Muscle of arm (tissue), 14 donors: ENCODE measurements around the gene EPDR1. TPM values are rescaled to one million over a fixed set of nuclear protein-coding genes. Genes with fewer than 3 reads are reported as not detected.

ENCODE experiments used
- DNase-seq: peaks from one replicate; pipeline ENCODE4 v3.0.0-alpha.2; 2013
- long read RNA-seq, 11 donors: transcript quantifications; one replicate each; lab custom pipeline, GENCODE V29; 2026
- polyA plus RNA-seq, 12 donors: library from polyadenylated mRNA; unstranded; fragments of 120-200 nt; gene quantifications; one replicate each; pipeline ENCODE4 v1.2.1, GENCODE V29; 2013; ENCODE audit not compliant: insufficient read length in 12 of 12

The EPDR1 gene
- 100 to 1,000 TPM in 6 of 12 donors, 10 to 100 TPM in 5, not detected in 1; 33.9 to 140 (median 102) TPM for polyA plus RNA-seq
- long read RNA-seq, donor 1, transcript EPDR1-201 (3 exons, 2,599 nt): major isoform, 5 of 6 reads
- long read RNA-seq, donor 1, partial matches to known transcripts: 0 of 6 reads
- long read RNA-seq, donor 1, other reads (novel, unspliced or antisense): 0 of 6 reads
- long read RNA-seq, donor 2, transcript EPDR1-203 (3 exons, 947 nt): minor isoform, 5 of 266 reads
- long read RNA-seq, donor 2, transcript EPDR1-202 (2 exons, 638 nt): minor isoform, 14 of 266 reads
- long read RNA-seq, donor 2, transcript EPDR1-201 (3 exons, 2,599 nt): major isoform, 45 of 266 reads
- long read RNA-seq, donor 2, partial matches to known transcripts: 202 of 266 reads
- long read RNA-seq, donor 2, other reads (novel, unspliced or antisense): 0 of 266 reads
- long read RNA-seq, donor 3, transcript EPDR1-201 (3 exons, 2,599 nt): major isoform, 19 of 36 reads
- long read RNA-seq, donor 3, partial matches to known transcripts: 7 of 36 reads
- long read RNA-seq, donor 3, other reads (novel, unspliced or antisense): 9 of 36 reads
- long read RNA-seq, donor 4, transcript EPDR1-201 (3 exons, 2,599 nt): major isoform, 15 of 20 reads
- long read RNA-seq, donor 4, partial matches to known transcripts: 0 of 20 reads
- long read RNA-seq, donor 4, other reads (novel, unspliced or antisense): 0 of 20 reads
- long read RNA-seq, donor 5, transcript EPDR1-201 (3 exons, 2,599 nt): major isoform, 52 of 214 reads
- long read RNA-seq, donor 5, transcript EPDR1-202 (2 exons, 638 nt): minor isoform, 7 of 214 reads
- long read RNA-seq, donor 5, partial matches to known transcripts: 153 of 214 reads
- long read RNA-seq, donor 5, other reads (novel, unspliced or antisense): 0 of 214 reads
- long read RNA-seq, donor 6, transcript EPDR1-201 (3 exons, 2,599 nt): major isoform, 31 of 102 reads
- long read RNA-seq, donor 6, partial matches to known transcripts: 66 of 102 reads
- long read RNA-seq, donor 6, other reads (novel, unspliced or antisense): 0 of 102 reads
- long read RNA-seq, donor 7, transcript EPDR1-201 (3 exons, 2,599 nt): major isoform, 14 of 17 reads
- long read RNA-seq, donor 7, partial matches to known transcripts: 0 of 17 reads
- long read RNA-seq, donor 7, other reads (novel, unspliced or antisense): 0 of 17 reads
- long read RNA-seq, donor 8, transcript EPDR1-202 (2 exons, 638 nt): minor isoform, 8 of 230 reads
- long read RNA-seq, donor 8, transcript EPDR1-201 (3 exons, 2,599 nt): major isoform, 47 of 230 reads
- long read RNA-seq, donor 8, partial matches to known transcripts: 173 of 230 reads
- long read RNA-seq, donor 8, other reads (novel, unspliced or antisense): 0 of 230 reads
- long read RNA-seq, donor 9, transcript EPDR1-202 (2 exons, 638 nt): minor isoform, 6 of 22 reads
- long read RNA-seq, donor 9, transcript EPDR1-201 (3 exons, 2,599 nt): major isoform, 16 of 22 reads
- long read RNA-seq, donor 9, partial matches to known transcripts: 0 of 22 reads
- long read RNA-seq, donor 9, other reads (novel, unspliced or antisense): 0 of 22 reads
- long read RNA-seq, donor 10, transcript EPDR1-202 (2 exons, 638 nt): minor isoform, 5 of 85 reads
- long read RNA-seq, donor 10, transcript EPDR1-201 (3 exons, 2,599 nt): major isoform, 39 of 85 reads
- long read RNA-seq, donor 10, partial matches to known transcripts: 40 of 85 reads
- long read RNA-seq, donor 10, other reads (novel, unspliced or antisense): 0 of 85 reads
- long read RNA-seq, donor 11, transcript EPDR1-201 (3 exons, 2,599 nt): major isoform, 21 of 28 reads
- long read RNA-seq, donor 11, transcript EPDR1-202 (2 exons, 638 nt): minor isoform, 5 of 28 reads
- long read RNA-seq, donor 11, partial matches to known transcripts: 0 of 28 reads
- long read RNA-seq, donor 11, other reads (novel, unspliced or antisense): 0 of 28 reads

DNA sequence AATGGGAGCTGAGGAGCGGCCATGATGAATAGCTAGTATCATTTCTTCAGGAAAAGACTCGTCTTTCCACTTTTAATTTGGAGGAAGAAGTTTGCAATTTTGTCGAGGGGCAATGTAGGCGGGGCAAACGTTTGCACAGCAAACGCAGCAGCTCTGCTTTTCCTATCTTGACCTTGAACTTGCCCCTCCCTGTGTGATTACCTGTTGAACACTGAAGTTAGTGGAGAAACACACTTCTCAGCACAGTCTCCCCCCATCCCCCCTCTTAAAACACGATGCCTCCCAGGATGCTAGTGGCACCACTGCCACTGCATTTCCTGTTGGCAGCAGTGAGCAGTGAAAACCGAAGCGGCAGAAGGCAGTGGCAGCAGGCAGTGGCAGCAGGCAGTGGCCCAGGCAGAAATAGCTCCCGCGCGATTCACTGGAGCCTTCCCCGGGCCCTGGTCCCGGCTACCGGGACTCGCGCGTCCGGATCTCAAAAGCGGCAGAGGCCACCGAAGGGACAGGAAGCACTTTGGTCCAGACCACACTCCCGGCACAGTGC, at the start of gene EPDR1:
Gene EPDR1, plus strand, starts transcription at position 336 of the 544 bp plus-strand sequence. CDS start 300 bp downstream, outside the sequence.
- DNase-seq: no peak

DNA sequence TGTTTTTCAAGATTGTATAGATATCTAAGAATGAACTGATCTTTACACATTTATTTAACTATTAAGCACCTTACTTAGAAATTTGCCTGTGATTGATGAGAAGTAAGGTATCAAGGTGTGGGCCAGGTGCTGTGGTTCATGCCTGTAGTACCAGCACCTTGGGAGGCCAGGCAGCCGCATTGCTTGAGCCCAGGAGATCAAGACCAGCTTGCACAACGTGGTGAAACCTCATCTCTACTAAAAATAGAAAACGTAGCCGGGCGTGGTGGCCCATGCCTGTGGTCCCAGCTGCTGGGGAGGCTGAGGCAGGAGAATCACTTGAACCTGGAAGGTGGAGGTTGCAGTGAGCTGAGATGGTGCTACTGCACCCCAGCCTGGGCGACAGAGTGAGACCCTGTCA, 38.4 kb upstream of the EPDR1 start:
- no peak for DNase-seq

DNA sequence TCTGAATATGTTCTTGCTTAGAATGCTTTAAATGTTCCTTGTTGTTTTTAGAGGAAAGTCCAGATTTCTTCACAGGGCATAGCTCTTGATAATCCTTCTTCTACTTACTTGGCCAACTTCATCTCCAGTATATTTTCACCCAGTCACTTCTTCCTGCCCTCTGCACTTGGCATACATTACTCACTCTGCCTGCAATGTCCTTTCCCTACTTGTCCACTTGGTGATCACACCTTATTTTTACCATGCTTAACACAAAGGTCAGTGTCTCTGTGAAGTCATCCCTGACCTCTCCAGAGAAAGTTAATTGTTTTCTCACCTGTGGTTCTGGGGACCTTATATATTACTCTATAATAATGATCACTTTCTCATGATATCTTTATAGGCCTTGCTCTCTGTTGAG, 27.1 kb upstream of the EPDR1 start:
- no peak for DNase-seq

DNA sequence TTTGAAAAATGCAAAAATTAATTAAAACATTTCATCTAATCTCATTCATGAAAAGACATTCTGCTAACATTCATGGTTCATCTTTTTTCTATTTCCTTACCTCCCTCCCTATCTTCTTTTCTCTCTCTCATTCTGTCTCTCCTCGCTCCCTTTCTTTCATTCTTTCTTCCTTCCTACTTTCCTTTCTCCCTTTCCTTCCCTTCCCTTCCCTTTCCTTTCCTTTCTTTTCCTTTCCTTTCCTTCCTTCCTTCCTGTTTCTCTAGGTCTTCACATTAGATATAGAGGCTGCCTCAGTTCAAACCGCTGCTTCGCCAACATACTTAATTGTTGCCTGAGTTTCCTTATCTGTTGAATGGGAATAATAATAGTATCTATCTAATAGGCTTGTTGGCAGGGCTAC, 25.8 kb upstream of the EPDR1 start:
- no peak for DNase-seq

DNA sequence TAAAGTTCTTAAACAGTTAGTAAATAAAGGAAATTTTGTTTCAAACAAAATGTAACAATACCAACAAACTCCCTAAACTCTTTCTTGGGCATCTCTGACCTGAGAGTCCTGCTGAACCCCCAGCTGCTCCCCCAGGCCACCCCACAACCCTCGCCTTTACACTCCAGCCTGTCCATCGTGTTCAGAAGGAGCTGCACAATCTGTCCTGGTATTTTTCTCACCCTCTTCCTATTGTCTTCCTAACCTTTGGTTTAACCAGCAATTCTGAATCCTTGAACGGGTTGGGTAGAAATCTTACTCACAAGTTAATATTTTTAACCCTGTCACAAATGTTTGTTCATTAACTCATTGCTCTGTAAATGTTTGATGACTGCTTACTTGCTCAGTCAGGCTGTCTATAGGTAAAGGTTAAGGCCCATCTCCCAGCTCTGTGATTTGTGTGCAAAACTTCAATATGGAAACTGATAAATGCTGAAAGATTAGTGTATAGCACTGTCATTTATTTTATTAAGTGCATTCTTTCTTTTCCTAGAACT, 20.7 kb upstream of the EPDR1 start:
- no peak for DNase-seq

DNA sequence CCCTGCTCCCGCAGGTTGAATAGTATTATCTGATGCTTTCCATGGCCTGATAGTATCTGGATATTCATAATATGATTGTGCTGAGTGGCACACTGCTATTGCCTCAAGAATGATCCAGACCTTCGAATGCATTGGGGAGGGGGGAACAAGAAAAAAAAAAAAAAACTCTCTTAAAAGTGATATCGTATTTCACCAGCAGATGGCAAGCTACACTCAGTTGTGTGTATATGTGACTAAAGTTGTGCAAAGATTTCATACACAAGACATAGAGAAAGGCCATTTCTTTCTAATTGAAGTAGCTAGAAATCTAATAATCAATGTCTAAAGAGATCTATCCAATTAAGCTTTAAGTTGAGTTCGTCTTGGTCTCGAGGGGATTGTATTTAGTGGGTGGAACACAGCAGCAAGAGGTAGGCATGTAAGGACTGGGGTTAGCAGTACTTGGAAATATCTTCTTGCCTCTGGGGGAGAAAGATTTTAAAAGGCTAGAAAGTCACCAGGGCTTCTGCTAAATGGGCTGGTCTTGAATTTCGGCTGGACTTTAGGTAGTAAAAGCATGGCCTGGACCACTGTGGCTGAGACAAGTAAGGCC, 19.1 kb upstream of the EPDR1 start:
- peak; percentile 57 for DNase-seq

DNA sequence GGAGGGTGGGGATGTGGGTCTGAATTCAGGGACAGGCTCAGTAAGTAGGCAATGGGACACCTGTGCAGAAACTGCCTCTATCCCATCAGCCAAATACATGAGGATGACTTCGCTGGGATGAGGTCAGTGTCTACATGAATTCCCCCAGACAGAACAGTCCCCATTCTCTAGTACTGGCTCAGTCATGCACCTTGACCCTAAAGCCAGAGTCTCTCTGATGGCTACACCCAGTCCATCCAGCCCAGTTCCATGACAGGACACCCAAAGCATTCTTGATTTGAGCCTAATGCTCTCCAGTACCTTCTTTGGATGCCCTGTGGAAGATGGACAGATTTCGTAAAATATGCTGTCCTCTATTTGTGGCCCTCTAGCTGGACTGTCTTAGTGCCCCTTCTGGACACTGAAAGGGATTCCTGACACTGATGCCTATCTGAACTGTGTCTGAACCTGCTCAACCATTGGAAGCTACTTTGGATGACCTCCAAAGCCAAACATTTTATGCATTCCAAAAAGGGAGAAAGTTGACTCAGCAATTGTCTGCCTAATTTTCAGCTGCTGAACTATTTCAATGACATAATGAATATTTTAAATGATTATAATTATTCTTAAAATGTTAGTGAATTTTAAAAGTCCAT, 18.4 kb upstream of the EPDR1 start:
- DNase-seq: no peak

DNA sequence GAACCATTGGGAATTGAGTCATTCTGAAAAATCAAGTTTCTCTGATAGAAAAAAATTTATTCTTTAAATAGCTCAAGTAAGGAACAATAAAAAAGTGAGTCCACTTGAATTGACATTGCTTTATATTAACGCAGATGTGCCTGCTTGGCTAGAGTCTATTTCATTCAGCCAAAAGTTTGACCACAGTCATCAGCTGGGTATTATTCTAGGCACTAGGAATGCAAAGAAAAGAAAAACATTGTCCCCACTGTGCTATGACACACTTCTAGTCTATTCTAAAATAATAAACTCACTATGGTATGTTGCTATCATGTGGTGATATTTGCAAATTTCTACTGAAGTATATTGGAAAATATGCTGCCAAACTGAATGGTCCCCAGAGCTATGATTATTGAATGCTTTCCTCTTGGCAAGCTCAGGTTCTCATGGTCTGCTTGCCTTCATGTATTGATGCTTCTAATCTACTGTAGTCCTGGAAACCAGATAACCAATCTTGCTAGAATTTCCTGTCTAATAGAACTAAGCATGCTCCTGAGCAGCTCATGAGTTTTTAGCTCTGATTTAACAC, 12.1 kb upstream of the EPDR1 start:
- DNase-seq: no peak

DNA sequence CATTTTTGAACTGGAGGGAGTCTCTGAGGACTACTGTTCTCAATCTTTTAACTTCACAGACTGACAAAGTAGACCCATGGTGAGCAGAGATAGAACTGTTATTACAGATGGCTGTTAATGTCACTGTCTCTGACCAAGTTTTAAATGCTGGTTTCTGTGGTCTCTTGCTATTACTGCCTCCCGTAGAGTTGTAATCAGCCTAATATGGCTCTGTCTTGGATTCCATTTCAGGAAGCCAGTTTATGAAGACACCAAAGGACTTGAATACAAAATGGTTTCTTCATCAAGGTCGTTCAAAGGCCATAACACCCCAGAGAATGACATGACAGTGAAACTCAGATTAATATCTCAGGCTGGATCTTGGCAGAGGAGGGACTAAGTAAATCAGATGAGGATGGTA, 7.7 kb upstream of the EPDR1 start:
- no peak for DNase-seq

DNA sequence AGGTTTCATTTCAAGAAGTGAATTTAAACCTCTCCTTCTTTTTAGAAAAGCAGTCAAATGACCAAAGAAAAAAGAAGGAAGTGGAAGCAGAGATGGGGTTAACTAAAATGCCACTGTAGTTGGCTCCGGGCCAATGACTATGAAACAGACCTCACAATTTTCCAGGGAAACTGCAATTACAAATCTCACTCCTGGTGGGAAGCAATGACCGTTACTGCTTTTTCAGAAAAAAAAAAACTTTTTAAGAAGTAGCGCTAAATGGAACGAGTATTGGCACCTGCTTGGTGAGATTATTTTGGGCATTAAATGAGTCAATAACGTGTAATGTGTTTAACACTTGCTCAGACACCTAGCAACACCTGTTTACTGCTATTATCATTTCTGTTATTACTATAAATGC, 5.0 kb upstream of the EPDR1 start:
- DNase-seq: peak; percentile 64

DNA sequence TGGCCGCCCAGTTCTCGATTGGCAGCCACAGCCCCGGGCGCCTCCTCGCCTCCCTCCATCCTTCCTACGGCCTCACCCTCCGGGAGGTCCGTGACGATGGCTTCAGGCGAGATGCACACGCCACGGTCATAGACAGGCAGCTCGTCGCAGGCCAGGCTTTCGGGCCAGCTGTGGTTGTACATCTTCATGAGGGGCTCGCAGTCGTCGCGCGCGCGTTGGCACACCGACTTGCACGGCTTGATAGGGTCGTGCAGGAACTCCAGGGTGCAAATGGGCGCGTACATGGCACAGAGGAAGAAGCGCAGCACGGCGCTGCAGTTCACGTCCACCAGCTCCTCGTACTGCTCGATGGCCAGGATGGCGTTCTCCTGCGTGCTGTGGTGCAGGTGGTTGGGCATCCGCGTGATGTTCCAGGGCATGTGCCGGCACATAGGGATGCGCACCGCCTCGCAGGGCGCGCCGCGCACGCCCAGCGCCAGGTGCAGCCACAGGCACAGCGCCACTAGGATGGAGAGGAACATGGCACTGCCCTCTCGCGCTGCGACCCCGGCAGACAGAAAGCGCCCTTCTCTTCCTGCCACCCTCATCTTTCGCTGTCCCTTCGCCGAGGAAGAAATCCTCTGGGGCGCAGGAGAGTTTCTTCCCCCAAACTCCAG, 4.3 kb upstream of the EPDR1 start:
- peak; percentile 58 for DNase-seq

DNA sequence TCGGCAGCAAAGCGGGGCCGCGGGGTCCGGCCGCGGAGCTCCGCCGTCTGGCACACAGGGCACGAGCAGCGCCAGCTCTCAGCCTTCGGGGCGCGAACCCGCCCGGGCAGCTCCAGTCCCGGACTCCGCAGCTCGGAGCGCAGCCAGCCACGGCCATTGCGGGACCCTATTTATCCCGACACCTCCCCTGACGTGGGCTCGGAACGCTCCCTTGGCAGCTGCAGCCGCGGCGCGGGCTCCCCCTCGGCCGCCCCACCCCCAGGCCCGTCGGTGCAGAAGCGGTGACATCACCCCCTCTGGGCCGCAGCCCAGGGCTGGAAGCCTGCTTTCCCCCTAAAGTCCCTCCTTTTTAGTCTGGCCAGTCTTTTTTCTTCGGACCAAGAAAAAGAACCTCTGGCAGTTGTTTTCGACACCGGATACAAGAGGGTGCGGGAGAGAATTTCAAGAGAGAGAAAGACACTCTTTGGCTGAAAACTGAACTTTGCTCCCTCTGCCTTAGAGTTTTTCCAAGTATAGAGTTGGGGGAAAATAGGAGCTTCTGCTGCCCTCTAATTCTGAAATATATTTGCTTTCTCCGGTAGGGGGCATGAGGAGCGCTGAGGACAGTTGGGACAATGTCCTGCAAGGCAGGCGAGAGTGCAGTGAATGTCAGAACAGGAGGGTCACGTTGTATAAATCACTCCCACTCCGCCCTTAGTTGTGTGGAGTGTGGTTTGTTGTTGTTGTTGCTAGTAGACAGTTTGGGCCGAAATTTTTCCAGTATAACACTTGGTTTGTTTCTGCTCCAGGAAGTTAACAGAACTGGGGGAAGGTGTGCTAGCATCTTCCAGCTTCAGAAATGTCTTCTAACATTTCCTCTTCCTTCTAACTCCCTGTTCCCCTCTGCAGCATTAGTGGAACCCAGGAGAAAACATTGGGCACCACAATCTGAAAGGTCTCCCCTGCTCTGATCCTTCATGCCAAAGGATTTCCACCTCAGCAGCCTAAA, 3.5 kb upstream of the EPDR1 start, which contains the start of gene SFRP4:
Gene SFRP4, minus strand, starts transcription at position 145 of the 988 bp plus-strand sequence. CDS start 280 bp downstream, outside the sequence.
- DNase-seq: peak; percentile 92

DNA sequence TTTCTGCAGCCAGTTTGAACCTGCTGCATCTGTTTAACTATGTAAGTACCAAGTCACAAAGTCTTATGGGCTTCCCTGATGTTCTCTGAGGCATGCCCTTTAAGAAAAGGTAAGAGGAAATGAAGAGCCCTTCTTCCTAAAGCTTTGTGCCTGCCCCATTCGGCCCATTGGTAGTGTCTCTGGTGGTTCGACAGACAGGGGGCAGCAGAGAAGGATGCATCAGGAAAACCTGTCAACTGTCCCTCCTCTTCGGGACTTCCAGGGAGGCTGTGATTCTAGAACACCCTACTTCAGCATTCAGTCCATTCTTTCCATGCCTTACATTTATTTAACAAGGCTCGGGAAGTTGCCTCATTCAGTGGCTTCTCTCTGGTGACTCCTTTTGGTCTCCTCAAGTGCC, 1.9 kb upstream of the EPDR1 start:
- DNase-seq: no peak

DNA sequence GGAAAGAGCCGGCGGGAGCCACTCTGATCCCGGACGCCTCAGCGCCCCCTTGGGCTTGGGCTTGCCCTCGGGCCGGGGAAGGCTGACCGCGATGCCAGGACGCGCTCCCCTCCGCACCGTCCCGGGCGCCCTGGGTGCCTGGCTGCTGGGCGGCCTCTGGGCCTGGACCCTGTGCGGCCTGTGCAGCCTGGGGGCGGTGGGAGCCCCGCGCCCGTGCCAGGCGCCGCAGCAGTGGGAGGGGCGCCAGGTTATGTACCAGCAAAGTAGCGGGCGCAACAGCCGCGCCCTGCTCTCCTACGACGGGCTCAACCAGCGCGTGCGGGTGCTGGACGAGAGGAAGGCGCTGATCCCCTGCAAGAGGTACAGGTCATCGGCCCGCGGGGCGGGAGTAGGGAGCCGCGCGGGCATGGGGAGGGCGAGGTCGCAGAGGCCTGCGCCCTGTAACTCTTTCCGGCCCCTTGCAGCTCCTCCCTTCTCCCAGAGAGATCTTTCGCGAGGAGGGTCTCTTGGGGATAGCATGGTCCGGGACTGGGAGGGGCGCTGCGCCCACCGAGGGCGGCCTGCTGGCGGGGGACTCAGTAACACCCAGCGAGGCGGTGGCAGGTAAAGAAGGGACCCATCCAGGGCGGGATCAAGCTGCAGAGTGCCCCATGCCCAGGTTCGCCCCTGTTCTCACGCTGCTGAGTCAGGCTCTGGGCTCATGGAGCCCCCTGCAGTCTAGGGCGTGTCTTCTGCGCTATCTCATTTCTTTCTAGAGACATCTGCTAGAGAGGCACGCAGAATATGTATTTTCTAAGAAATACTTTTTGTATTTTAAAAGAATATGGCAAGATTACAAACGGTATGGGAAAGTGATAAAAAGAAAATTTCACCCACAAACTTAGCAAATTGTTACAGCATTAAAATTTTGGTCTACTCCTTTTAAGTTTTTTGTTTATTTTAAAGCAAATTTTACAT, 687 bp downstream of the EPDR1 start:
- no peak for DNase-seq

DNA sequence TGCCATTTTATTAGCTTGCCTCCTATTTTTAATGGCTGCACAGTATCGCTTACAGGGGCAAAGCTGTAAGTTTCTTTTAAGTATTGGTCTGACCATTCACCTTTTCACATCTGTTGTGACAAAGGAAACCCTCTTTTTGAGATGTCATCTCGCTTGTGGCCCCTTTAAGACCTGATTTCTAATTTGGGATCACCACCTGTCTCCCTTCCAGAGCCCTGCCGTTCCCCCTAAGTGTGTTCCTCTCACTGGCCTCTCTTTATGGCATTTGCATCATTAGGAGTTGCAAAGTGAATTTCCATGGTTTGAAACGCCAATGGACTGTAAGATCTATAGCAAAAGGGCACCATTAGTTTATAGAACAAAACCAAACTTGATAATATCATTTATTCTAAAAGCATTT, 1.4 kb downstream of the EPDR1 start:
- no peak for DNase-seq
